ENCODE results near the gene ERN1.

Gene ERN1

GRCh38 chr17:64109400-64109799 is 20.5 kb downstream of the ERN1 start:
- DNase-seq: no peak

- DNase-seq: no peak
Measured at GRCh38 chr17:64107500-64108236, 22.3 kb downstream of the ERN1 start.

- DNase-seq: no peak
Measured at GRCh38 chr17:64106918-64107317, 23.0 kb downstream of the ERN1 start.

- no peak for DNase-seq
Measured at GRCh38 chr17:64103391-64104364, 26.3 kb downstream of the ERN1 start.

- no peak for DNase-seq
Measured at GRCh38 chr17:64102627-64103390, 27.1 kb downstream of the ERN1 start.

GRCh38 chr17:64099543-64099942 is 30.4 kb downstream of the ERN1 start:
- no peak for DNase-seq

- no peak for DNase-seq
Measured at GRCh38 chr17:64097196-64097936, 32.6 kb downstream of the ERN1 start.

GRCh38 chr17:64096037-64096436 is 33.9 kb downstream of the ERN1 start:
- DNase-seq: no peak

- DNase-seq: no peak
Measured at GRCh38 chr17:64095144-64095882, 34.6 kb downstream of the ERN1 start.

GRCh38 chr17:64094412-64094811 is 35.5 kb downstream of the ERN1 start:
- no peak for DNase-seq

- no peak for DNase-seq
Measured at GRCh38 chr17:64092952-64093451, 36.9 kb downstream of the ERN1 start.

GRCh38 chr17:64092113-64092512 is 37.8 kb downstream of the ERN1 start:
- DNase-seq: no peak

GRCh38 chr17:64091571-64091970 is 38.4 kb downstream of the ERN1 start:
- no peak for DNase-seq

GRCh38 chr17:64091116-64091515 is 38.8 kb downstream of the ERN1 start:
- no peak for DNase-seq

GRCh38 chr17:64090144-64090543 is 39.8 kb downstream of the ERN1 start:
- no peak for DNase-seq

- DNase-seq: no peak
Measured at GRCh38 chr17:64087252-64088005, 42.5 kb downstream of the ERN1 start.

GRCh38 chr17:64085650-64086005 is 44.3 kb downstream of the ERN1 start:
- no peak for DNase-seq

GRCh38 chr17:64084940-64085649 is 44.8 kb downstream of the ERN1 start:
- DNase-seq: peak in 1 of 14 donors; percentile 57

GRCh38 chr17:64084086-64084939 is 45.6 kb downstream of the ERN1 start:
- DNase-seq: no peak
